K562 (cell line): ENCODE results near the gene FAM222A. TPM values are rescaled to one million over a fixed set of nuclear protein-coding genes. Genes with fewer than 3 reads are reported as not detected.

Experiments used
- ATAC-seq: fragments of 200-7000 bp; cut with Tn5 transposase; 3 replicates; pipeline ENCODE4 v1.9.1; 2020; ENCODE audit warnings: moderate library complexity
- BruUV-seq: library from RNA; stranded (reverse); fragments of 400-500 nt; replicated peaks from 2 replicates; lab custom pipeline; 2021; lab: Mats Ljungman, UMichigan
- CTCF ChIA-PET: fragments of 300-600 bp; formaldehyde crosslinking; extraction: SDS; loops from one replicate; lab custom pipeline; 2021; ENCODE audit warnings: low intra/inter-chr PET ratio; lab: Yijun Ruan, JAX
- POLR2A ChIA-PET: fragments of 300-600, 350-650 bp; sonication (Branson Sonifier 250); formaldehyde crosslinking; extraction: SDS; loops from one replicate; lab custom pipeline; 2021; ENCODE audit warnings: antibody characterized with exemption, inconsistent platforms; lab: Yijun Ruan, JAX
- DNase-seq, 4 experiments: peaks; one replicate each; pipeline versions ENCODE4 v3.0.0 to v3.0.0-alpha.2; 2011 to 2018; ENCODE audit warnings: low spot score in 3 of 4, mixed read lengths in 3 of 4; ENCODE audit errors: extremely low read depth in 1 of 4
- FAIRE-seq: peaks from 2 replicates; lab custom pipeline; 2011; peaks lifted over from hg19 to GRCh38; lab: Jason Lieb, UNC
- H2AFZ ChIP-seq: 2 replicates; pipeline ENCODE4 v1.6.0; 2011; ENCODE audit warnings: low read depth, low read length, control low read depth, inconsistent platforms
- H3K27ac ChIP-seq: fragments of 200-600 bp; 3 replicates; pipeline ENCODE4 v1.8.0; 2011; ENCODE audit warnings: low read depth, mild to moderate bottlenecking, control low read depth, inconsistent platforms, low read length, moderate library complexity, mixed read lengths; ENCODE audit errors: extremely low read depth
- H3K27me3 ChIP-seq, 2 experiments: fragments of 300-600 bp in 1 of 2; 2 replicates in 1 of 2; 3 replicates in 1 of 2; pipeline versions ENCODE4 v1.6.0 to v1.8.0; 2011; ENCODE audit warnings: inconsistent platforms in 2 of 2, low read length in 2 of 2, mild to moderate bottlenecking in 1 of 2, mixed read lengths in 1 of 2, moderate library complexity in 1 of 2; ENCODE audit not compliant: control insufficient read depth in 2 of 2, insufficient read depth in 2 of 2
- H3K36me3 ChIP-seq: fragments of 300-600 bp; 3 replicates; pipeline ENCODE4 v1.8.0; 2011; ENCODE audit warnings: mild to moderate bottlenecking, low read length, inconsistent platforms; ENCODE audit not compliant: control insufficient read depth, insufficient read depth
- H3K4me1 ChIP-seq, 2 experiments: fragments of 200-600 bp in 1 of 2; replicated peaks in 1 of 2; 2 replicates in 1 of 2; 3 replicates in 1 of 2; pipeline versions ENCODE4 v1.5.1 to v1.8.0; 2011; ENCODE audit warnings: inconsistent platforms in 2 of 2, low read length in 2 of 2, mild to moderate bottlenecking in 1 of 2, mixed read lengths in 1 of 2, moderate library complexity in 1 of 2; ENCODE audit not compliant: control insufficient read depth in 2 of 2, insufficient read depth in 2 of 2
- H3K4me2 ChIP-seq: 2 replicates; pipeline ENCODE4 v1.6.1; 2011; ENCODE audit warnings: low read length, control low read depth, inconsistent platforms, mixed read lengths; ENCODE audit not compliant: insufficient read depth
- H3K4me3 ChIP-seq: fragments of 200-600 bp; sonication (generic), shearing (Covaris generic); 2 replicates; pipeline ENCODE4 v1.5.1; 2016; ENCODE audit warnings: control low read depth, inconsistent platforms
- H3K79me2 ChIP-seq: fragments of 200-600 bp; 3 replicates; pipeline ENCODE4 v1.8.0; 2011; ENCODE audit warnings: low read length, inconsistent platforms; ENCODE audit not compliant: control insufficient read depth, insufficient read depth
- H3K9ac ChIP-seq, 2 experiments: 2 replicates each; pipeline versions ENCODE4 v1.6.0 to v1.6.1; 2011; ENCODE audit warnings: low read depth in 2 of 2, low read length in 2 of 2, control low read depth in 1 of 2, inconsistent platforms in 1 of 2, mild to moderate bottlenecking in 1 of 2, mixed read lengths in 1 of 2; ENCODE audit not compliant: insufficient read depth in 1 of 2
- H3K9me1 ChIP-seq: one replicate; pipeline ENCODE4 v1.6.0; 2011; ENCODE audit warnings: inconsistent platforms, mild to moderate bottlenecking, low read length, moderate library complexity; ENCODE audit not compliant: control insufficient read depth, insufficient read depth
- H3K9me3 ChIP-seq: replicated peaks from 2 replicates; pipeline ENCODE4 v1.5.1; 2011; ENCODE audit warnings: low read depth, low read length, inconsistent platforms; ENCODE audit not compliant: control insufficient read depth, insufficient read depth
- H4K20me1 ChIP-seq: replicated peaks from 2 replicates; pipeline ENCODE4 v1.6.1; 2011; ENCODE audit warnings: low read length, inconsistent platforms, mixed read lengths; ENCODE audit not compliant: control insufficient read depth, insufficient read depth
- CLOCK ChIP-seq: fragments of 250-450 bp; sonication (Bioruptor Pico); IDR thresholded peaks from 2 replicates; pipeline ENCODE4 v1.4.0; 2020; ENCODE audit warnings: mild to moderate bottlenecking, moderate library complexity, borderline replicate concordance
- FOSL1 ChIP-seq: fragments of 200-800 bp; sonication (Bioruptor generic); conservative IDR thresholded peaks from 2 replicates; pipeline ENCODE4 v1.6.1; 2016; ENCODE audit warnings: missing genetic modification characterization, missing compliant biosample characterization
- ILF3 ChIP-seq: fragments of 450-650 bp; IDR thresholded peaks from 2 replicates; pipeline ENCODE4 v1.6.1; 2018; ENCODE audit warnings: antibody characterized with exemption, mild to moderate bottlenecking, moderate library complexity, borderline replicate concordance
- KLF1 ChIP-seq: fragments of 450-650 bp; IDR thresholded peaks from 2 replicates; pipeline ENCODE4 v1.6.1; 2016; ENCODE audit warnings: missing genetic modification characterization, missing compliant biosample characterization
- KLF6 ChIP-seq: fragments of 250-450 bp; sonication (Bioruptor Pico); IDR thresholded peaks from 2 replicates; pipeline ENCODE4 v1.4.0; 2020; ENCODE audit warnings: mild to moderate bottlenecking, moderate library complexity, borderline replicate concordance
- NR1H2 ChIP-seq: sonication (generic); formaldehyde crosslinking; IDR thresholded peaks from 2 replicates; pipeline ENCODE4 v1.4.0; 2020; ENCODE audit warnings: mild to moderate bottlenecking, missing genetic modification reagents
- POLR2AphosphoS2 ChIP-seq: IDR thresholded peaks from 2 replicates; pipeline ENCODE4 v1.6.1; 2012; ENCODE audit warnings: low read length, improper control_type of control experiment
- RAD51 ChIP-seq: fragments of 450-650 bp; IDR thresholded peaks from 2 replicates; pipeline ENCODE4 v1.7.1; 2016; ENCODE audit warnings: low read depth, mild to moderate bottlenecking, borderline replicate concordance
- ZBTB17 ChIP-seq: fragments of 450-650 bp; formaldehyde crosslinking; IDR thresholded peaks from 2 replicates; pipeline ENCODE4 v1.4.0; 2020; ENCODE audit warnings: mild to moderate bottlenecking
- ZBTB26 ChIP-seq: fragments of 450-650 bp; formaldehyde crosslinking; IDR thresholded peaks from 2 replicates; pipeline ENCODE4 v1.4.0; 2022; ENCODE audit warnings: missing genetic modification characterization
- ZNF239 ChIP-seq: fragments of 250-450 bp; sonication (Bioruptor Pico); IDR thresholded peaks from 2 replicates; pipeline ENCODE4 v1.4.0; 2020; ENCODE audit warnings: mild to moderate bottlenecking
- ZNF41 ChIP-seq: fragments of 250-450 bp; sonication (Bioruptor Pico); conservative IDR thresholded peaks from 2 replicates; pipeline ENCODE4 v1.4.0; 2020; ENCODE audit warnings: mild to moderate bottlenecking
- WGBS: fragments of 100-300 bp; shearing (Covaris generic); methylation state at CpG from one replicate; pipeline ENCODE4 v1.1.6; 2016; ENCODE audit warnings: low coverage, mixed read lengths; ENCODE audit not compliant: insufficient coverage; ENCODE audit errors: missing lambda C conversion rate; 5-methylcytosine and 5-hydroxymethylcytosine counted together
- in situ Hi-C: fragments of 300-500 bp; cut with MboI; formaldehyde crosslinking; loops from 4 replicates; pipeline ENCODE4 v1.15.0; 2018; ENCODE audit warnings: inconsistent platforms, mixed read lengths
- intact Hi-C: fragments of 100-400 bp; cut with micrococcal nuclease; formaldehyde crosslinking; loops from 2 replicates; pipeline ENCODE4 v1.14.2; 2022
- polyA plus RNA-seq, 8 experiments: library from polyadenylated mRNA; depleted of rRNA in 4 of 8; stranded (reverse) in 5 of 8; unstranded in 3 of 8; fragments of >200 nt; fragmentation: Nextera tagmentation in 2 of 8; fragmentation: Illumina TruSeq in 1 of 8; extraction: Ambion mirVana in 2 of 8; extraction: Trizol in 1 of 8; gene quantifications; 2 replicates each; pipeline versions ENCODE4 v1.2.1 to v1.2.3, GENCODE V29; 2011 to 2014; ENCODE audit warnings: inconsistent platforms in 1 of 8, missing spikeins in 1 of 8
- total RNA-seq, 7 experiments: library from RNA; depleted of rRNA in 6 of 7; stranded (reverse); fragments of >200 nt in 6 of 7; fragmentation: Illumina TruSeq in 2 of 7; extraction: Trizol in 2 of 7; gene quantifications; 2 replicates each; pipeline versions ENCODE4 v1.2.1 to v1.2.3, GENCODE V29; 2011 to 2021; ENCODE audit warnings: low replicate concordance in 1 of 7

FAM222A gene
- total and polyA plus RNA-seq, 9 of the 15 experiments (the other 6 are each of a cell fraction or from before 2014, with no cell fraction given): 0.03 to 0.36 (median 0.12) TPM; not detected in 1

DNA sequence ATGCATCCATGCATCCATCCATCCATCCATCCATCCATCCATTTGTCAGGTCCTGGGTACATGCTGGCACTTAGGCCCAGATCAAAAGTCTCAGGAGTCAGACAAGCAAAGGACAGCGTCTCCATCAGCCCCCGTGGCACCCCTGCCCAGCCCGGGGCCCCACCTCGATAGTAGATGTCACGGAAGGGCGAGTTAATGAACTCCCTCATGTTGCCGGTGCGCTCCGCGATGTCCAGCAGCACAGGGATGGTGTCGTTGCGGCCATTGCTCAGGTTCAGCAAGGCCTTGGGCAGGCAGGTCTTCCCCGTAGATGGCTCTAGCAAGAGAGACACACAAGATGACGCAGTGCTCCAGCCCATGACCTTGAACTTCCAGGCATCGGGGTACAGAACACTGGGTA, 89.2 kb downstream of the FAM222A start (continued):
- no peak for TF ChIP-seq ZBTB26 (CRISPR knock-in tag)
- TF ChIP-seq KLF1: no peak
- TF ChIP-seq ZNF41 (CRISPR knock-in tag): no peak
- TF ChIP-seq KLF6 (CRISPR knock-in tag): no peak
- TF ChIP-seq RAD51: no peak
- TF ChIP-seq ZBTB17 (CRISPR knock-in tag): no peak
- TF ChIP-seq FOSL1: no peak
- no peak for TF ChIP-seq POLR2AphosphoS2
- TF ChIP-seq NR1H2 (CRISPR knock-in tag): no peak
- no peak for TF ChIP-seq ILF3

DNA sequence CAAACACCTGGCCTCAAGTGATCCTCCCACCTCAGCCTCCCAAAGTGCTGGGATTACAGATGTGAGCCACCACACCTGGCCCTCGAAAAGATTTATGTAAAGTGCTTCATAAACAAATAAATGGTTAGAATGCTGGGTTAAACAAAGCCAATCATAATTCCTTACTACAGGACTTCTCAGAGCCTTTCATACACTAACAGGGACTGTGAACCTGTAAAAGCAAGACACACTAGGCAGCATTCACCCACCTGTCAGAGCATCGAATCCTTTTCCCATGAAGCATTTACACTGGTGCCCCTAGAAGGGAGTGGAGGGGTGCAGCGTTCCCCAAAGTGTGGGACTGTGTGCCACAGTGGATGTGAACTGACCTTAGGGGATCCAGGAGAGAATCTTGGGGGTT, 90.1 kb downstream of the FAM222A start:
- DNase-seq: no peak
- no TSS peak for BruUV-seq
- 2% methylated on average over 3 of the region's 3 CpGs for WGBS
- no peak overlapping the region for H2AFZ ChIP-seq
- in situ Hi-C loops (no loop called here), intact Hi-C loops (no loop called here)
- H3K27ac ChIP-seq: no peak overlapping the region
- H3K4me1 ChIP-seq: peaks cover 0 to 2% of the 10 kb centered on the region in 2 experiments; a peak in 2 of 5 replicates
- peaks cover 9% of the 10 kb centered on the region; the same call in 1 of the 2 replicates for H4K20me1 ChIP-seq
- peaks cover 4 to 26% of the 10 kb centered on the region in 2 experiments; a peak in 3 of 5 replicates for H3K27me3 ChIP-seq
- H3K4me2 ChIP-seq: no peak overlapping the region
- no peak for ATAC-seq
- H3K9ac ChIP-seq: no peak overlapping the region
- ChIA-PET POLR2A (interaction anchor here (1.3 kb wide), 1 partner anchor 12 kb away, joined by 6 read pairs; no protein-coding TSS in a partner anchor), CTCF (interaction anchor here (2.7 kb wide), 1 partner anchor 76 kb away, joined by 16 read pairs; the partner anchor contains the start of gene GLTP)
- H3K4me3 ChIP-seq: no peak overlapping the region
- no peak for FAIRE-seq
- no peaks in the 10 kb centered on the region for H3K9me3 ChIP-seq
- TF ChIP-seq CLOCK (CRISPR knock-in tag): no peak
- peak; percentile 70 for TF ChIP-seq ZNF239 (CRISPR knock-in tag)
- no peaks in the 10 kb centered on the region for H3K36me3 ChIP-seq
- H3K79me2 ChIP-seq: no peaks in the 10 kb centered on the region
- no peaks in the 10 kb centered on the region for H3K9me1 ChIP-seq
